HG03045 (cell line): Measurements from ENCODE around the gene ENTPD3.

ENCODE experiments used
- ATAC-seq: cut with Tn5 transposase; IDR thresholded peaks from one replicate; pipeline ENCODE4 v1.9.1; 2021; ENCODE audit warnings: mild to moderate bottlenecking, moderate library complexity; ENCODE audit not compliant: unreplicated experiment

Gene ENTPD3

GRCh38 chr3:40398346-40398745 lies 11.4 kb downstream of the ENTPD3 start:
- ATAC-seq = no peak

DNA sequence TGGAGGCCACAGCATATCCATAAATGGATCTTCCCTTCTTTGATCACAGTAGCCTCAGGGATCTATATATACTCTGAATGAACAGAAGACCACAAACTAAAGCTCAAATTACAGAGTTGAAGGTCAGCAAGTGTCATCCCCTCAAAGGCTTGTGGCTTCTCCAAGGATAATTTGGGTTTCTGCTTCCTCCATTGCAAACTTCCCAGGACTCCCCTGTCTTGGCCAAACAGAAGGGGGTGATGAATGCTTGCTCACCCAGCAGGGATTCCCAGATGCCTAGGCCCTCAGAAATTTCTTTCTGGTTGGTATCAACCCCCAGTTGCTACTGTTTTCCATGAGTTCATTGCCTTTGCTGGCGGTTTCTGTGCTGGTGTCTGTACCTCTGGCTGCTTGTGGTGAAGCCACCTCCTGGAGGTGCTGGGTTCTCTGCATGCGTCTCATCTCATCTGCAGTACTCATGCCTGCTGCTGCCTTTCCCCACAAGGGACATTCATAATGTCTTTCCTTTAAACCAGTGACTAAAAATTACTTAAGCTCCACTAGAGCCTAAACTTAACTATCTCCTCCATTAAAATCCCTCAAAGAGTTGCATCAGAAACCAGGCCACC lies 17.7 kb downstream of the ENTPD3 start:
- no peak for ATAC-seq

DNA sequence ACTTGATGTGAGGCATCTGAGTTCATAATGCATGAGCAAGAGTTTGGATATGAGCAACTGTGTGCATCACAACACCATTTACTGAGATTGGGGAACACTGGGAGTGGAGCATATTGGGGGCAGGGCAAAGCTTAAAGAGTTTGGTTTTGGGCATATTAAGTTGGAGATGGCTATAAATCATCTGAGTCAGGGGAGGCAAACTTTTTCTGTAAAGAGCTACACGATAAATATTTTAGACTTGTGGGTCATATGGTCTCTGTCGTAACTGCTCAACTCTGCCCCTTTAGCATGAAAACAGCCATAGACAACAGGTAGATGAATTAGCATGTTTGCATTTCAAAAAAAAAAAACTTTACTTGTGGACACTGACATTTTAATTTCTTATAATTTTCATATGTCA lies 20.0 kb downstream of the ENTPD3 start:
- no peak for ATAC-seq

DNA sequence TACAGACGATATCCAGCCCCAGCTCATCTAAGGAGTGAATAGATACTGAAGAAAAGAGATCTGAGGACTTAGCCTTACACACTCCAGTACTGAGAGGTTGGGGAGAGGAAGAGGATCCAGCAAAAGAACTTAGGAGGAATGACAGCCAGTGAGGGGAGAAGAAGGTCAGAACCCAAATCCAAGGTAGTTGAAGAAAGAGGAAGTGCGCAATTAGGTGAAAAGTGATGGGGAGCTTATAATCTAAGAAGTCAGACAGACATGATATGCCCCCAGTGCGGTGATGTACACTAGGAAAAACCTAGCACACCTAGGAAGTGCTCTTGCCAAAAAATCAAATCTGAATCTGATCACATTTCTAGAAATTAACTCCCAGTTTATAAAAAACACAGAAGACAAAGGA lies 20.6 kb downstream of the ENTPD3 start:
- ATAC-seq = no peak

DNA sequence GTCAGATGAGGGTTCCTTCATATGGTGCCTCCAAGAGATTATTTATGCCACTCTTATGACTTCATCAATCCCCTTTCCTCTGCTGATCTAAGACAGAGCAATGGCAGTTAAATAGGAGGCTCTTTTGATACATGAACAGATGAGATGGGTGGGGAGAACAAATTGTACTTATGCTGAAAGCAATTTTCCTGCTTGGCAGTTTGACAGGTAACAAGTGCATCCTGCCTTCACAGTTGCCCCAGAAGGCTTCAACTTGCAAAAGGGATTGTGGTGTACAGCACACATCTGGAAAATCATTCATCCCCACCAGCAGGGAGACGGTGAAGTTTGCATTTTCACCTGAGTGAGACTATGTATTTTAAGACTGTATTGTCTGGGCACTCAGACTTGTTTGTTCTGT lies 27.3 kb downstream of the ENTPD3 start:
- no peak for ATAC-seq

GRCh38 chr3:40417845-40418543 lies 31.0 kb downstream of the ENTPD3 start:
- ATAC-seq = no peak

DNA sequence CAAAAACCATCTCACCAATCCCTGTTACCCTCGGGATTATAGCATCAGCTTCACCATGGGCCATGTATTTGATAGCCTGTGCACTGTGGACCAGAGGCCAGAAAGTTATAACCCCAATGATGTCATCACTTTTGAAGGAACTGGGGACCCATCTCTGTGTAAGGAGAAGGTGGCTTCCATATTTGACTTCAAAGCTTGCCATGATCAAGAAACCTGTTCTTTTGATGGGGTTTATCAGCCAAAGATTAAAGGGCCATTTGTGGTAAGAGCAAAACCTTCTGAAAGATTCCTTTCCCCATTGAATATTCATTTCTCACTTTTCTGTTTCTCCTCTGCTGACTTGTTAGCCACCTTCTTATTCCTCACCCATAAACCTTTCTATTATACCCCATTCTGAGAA lies 35.9 kb downstream of the ENTPD3 start:
- no peak for ATAC-seq

- no peak for ATAC-seq
These were observed 40.2 kb downstream of the ENTPD3 start for GRCh38 chr3:40427045-40427669.

DNA sequence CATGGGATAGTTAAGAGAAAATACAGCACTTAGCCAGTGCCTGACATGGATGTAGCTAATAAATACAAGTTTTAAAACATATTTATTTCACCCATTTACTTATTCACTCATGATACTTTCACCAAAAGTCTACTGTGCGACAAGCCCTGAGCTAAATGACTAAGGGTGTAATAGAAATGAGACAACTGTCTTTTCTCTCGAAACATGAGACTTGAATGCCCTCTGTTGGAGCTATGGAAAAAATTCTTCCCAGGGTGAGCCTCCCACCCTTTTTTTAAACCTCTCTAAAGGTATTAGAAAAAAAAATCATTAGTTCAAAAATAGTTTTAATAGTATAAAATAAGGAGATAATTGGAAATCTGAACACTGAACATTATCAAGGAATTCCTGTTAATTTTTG lies 45.8 kb downstream of the ENTPD3 start:
- no peak for ATAC-seq

- ATAC-seq = no peak
These were observed 50.9 kb downstream of the ENTPD3 start for GRCh38 chr3:40437889-40438288.

GRCh38 chr3:40445062-40445461 lies 58.1 kb downstream of the ENTPD3 start:
- no peak for ATAC-seq

DNA sequence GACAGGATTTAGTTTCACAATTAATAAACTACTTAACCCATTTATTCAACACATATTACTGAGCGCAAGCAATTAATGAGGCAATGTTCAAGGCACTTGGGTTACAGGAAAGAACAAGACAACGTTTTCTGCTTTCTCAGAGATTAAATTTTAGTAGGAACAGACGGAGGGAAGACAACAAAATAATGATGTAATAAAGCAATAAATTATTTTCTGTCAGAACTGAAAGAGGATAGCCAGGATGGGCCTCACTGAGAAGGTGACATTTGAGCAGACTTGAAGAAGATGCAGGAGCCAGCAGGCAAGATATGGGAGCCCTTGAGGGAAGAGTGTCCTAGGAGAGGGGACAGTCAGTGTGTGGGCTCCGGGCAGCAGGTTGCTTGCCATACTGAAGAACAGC lies 58.9 kb downstream of the ENTPD3 start:
- ATAC-seq = no peak

- no peak for ATAC-seq
These were observed 63.5 kb downstream of the ENTPD3 start for GRCh38 chr3:40450438-40450837.

DNA sequence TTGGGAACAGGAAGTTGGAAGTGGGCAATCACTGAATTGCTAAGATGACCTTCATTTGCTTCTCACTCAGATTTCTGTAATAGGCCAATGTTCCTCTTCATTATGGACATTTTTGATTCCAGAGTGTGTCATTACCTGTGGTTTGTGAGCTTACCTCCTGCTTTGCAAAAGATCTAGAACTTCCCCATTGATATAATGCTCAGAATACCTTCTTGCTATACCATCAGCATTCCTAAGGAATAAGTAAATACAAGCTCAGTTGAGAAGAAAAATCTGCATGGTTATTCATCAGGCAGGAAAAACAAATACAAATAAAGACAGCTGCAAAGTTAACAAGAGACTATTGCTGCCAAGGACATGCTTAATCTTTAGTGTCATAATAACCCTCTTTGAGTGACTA lies 64.6 kb downstream of the ENTPD3 start:
- ATAC-seq = no peak

GRCh38 chr3:40452057-40452456 lies 65.1 kb downstream of the ENTPD3 start:
- no peak for ATAC-seq

- no peak for ATAC-seq
These were observed 65.5 kb downstream of the ENTPD3 start for GRCh38 chr3:40452562-40452875.

DNA sequence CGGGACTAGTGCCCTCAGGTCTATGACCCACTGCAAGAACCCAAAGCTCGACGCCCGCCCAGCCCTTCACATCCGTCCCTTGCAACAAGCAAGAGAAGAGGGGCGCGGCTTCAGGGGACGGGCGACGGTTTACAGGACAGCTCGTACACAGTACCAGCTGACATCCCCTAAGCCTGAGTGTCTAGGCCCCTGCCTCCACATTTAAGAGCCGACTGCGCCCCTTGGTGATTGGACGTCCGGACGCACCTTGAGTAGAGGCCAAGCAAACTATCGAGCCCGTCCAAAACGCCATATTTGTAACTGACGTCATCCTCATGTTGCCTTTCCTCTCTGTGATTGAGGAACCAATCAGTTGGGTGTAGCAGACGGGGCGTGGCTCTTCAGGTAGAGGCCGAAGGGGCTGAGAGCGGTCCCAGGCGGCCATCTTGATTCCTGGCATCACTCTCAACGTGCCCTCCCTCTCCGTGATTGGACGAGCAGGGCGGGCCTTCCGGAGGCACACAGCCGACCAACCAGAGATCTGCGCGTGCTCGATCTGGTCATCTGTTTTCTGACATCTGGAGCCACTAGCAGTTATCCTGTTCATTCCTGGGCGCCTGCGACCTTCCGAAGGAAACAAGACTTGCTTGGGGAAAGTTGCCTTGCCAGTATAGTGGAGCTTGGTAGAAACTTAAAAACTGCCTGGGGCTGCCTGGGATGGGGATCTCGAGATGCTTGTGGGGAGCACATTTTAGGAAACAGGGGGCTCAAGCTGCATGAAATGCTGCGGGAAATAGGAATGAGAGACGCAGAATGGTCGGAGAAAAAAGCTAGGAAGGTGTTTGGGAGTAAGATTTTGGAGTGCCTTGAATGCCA lies 66.1 kb downstream of the ENTPD3 start:
- ATAC-seq = peak; percentile 95

DNA sequence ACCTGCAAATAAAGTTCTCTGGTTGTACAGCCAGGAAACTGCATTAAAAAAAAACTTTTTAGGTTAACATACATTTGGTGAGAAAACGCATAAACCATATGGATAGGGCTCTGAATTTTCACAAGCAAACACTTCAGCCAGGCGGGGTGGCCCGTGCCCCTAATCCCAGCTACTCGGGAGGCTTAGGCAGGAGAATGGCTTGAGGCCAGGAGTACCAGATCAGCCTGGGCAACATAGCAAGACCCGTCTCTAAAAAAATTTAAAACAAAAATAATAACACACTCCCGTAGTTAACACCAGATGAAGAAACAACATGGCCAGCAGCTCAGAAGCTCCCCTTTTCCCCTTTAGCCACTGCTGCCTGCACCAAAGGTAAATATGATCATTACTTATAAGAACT lies 66.9 kb downstream of the ENTPD3 start:
- no peak for ATAC-seq

GRCh38 chr3:40455328-40455727 lies 68.3 kb downstream of the ENTPD3 start:
- no peak for ATAC-seq

- ATAC-seq = no peak
These were observed 69.4 kb downstream of the ENTPD3 start for GRCh38 chr3:40456279-40456939.
